ENCODE measurements around the gene RNU5B-1. TPM values are rescaled to one million over a fixed set of nuclear protein-coding genes. Genes with fewer than 3 reads are reported as not detected.
A peak's percentile ranks its signal among the peaks of the same experiment; 100 is the strongest.

Gene RNU5B-1
- polyA plus RNA-seq, 6 donors from 2014 or later = not detected

DNA sequence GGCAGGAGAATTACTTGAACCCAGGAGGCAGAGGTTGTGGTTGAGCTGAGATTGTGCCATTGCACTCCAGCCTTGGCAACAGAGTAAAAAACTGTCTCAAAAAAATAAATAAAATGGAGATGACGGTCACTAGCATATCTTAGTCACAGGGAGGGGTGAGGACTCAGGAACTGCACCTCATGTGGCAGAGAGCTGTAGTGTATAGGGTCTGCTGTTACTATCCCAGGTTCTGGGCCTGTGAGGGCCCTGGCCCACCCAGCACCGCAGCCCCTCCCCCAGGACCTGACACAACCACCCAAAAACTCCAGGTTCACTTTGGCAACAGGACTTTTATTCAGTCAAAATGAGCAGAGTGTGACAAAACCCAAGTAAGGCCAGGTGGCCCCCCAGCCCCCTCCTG, 22.3 kb downstream of the RNU5B-1 start:
- ATAC-seq (ENCODE audit: low read depth in 2 of 2) (no peak), DNase-seq (no peak)
- Mint-ChIP-seq H3K27ac (no peak overlapping the region), H3K4me3 (no peak overlapping the region), H3K4me1 (peaks cover 6 to 9% (median 8%) of the 10 kb centered on the region in 3 donors), H3K9me3 (no peaks in the 10 kb centered on the region), H3K36me3 (no peaks in the 10 kb centered on the region), H3K27me3 (peaks cover 5 to 43% (median 23%) of the 10 kb centered on the region in 3 donors)

DNA sequence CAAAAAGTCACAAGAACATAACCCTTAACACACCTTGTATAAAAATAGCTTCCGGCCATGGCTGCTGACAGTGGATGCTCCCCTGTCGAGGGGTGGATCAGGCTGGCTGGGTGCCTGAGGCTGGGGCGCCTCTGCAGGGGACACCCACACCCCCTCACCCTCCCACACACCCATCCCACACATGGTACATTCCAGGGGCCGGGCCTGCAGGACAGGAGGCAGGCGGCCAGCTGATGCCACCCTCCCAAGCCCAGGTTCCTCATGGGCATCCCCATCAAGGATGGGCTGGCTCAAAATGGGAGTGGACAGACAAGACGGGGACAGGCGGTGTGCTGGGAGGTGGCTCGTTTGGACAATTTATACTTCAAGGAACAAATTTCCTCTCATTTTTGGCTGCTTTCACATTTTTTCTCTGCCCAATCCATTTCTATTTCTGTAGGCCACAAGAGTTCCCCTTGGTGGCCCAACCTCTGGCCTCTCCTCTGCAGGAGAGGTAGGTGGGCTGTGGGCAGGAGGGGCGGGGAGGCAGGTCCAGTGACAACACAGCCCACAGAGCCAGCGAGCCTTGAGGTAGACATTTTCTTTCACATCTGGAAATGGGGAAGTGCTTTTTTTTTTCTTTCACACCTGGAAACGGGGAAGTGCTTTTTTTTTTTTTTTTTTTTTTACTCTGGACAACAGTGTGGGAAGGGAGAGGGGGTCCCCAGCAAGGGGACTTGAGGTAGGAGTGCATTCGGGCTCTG, 23.3 kb downstream of the RNU5B-1 start:
- no peak for DNase-seq
- Mint-ChIP-seq H3K4me1 (peaks cover 6 to 9% (median 8%) of the 10 kb centered on the region in 3 donors), H3K36me3 (no peaks in the 10 kb centered on the region), H3K9me3 (no peaks in the 10 kb centered on the region), H3K27ac (no peak overlapping the region), H3K4me3 (no peak overlapping the region), H3K27me3 (peaks cover 5 to 40% (median 16%) of the 10 kb centered on the region in 3 donors)
- ATAC-seq (ENCODE audit: low read depth in 2 of 2) = peak; percentile 46 to 54

DNA sequence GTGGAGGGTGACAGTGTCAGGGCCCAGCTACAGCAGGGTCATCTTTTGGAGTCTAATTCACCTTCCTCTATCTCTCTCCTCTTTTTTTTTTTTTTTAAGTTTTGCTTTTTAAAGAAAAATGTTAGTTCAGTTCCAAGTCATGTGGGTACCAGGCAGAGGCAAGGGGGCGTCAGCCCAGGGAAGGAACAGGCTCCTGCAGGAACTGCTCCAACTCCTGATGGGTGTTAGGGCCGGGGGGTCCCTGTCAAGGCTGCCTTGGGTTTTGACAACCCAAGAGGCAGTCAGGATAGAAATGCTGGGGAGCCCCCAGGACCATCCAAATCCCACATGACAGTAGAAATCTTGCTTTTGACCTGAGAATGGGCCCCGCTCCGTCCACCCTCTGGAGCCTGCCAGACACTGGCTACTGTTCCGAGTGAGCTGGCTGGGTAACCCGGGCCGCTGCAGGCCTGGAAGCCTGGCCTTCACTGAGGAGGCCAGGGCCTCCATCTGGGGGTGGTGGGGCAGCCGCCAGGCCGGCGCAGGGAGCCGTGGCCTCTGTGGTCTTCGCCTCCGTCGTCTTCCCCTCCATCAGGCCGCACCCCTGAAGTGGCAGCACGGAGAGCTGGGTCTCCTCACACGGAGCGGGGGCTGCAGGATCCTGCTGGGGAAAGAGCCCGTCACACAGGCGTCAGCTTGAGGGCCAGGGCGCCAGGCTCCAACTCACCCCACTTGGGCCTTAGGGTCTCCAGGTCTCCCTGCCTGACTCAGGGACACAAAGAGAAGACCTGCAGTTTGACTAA, 24.2 kb downstream of the RNU5B-1 start:
- no peaks in the 10 kb centered on the region for H3K9me3 Mint-ChIP-seq
- H3K36me3 Mint-ChIP-seq = no peaks in the 10 kb centered on the region
- no peak overlapping the region for H3K27ac Mint-ChIP-seq
- no peak overlapping the region for H3K4me3 Mint-ChIP-seq
- no peak for DNase-seq
- H3K4me1 Mint-ChIP-seq = peaks cover 6 to 9% (median 8%) of the 10 kb centered on the region in 3 donors
- H3K27me3 Mint-ChIP-seq = peaks cover 5 to 38% (median 15%) of the 10 kb centered on the region in 3 donors
- no peak for ATAC-seq (ENCODE audit: low read depth in 2 of 2)

DNA sequence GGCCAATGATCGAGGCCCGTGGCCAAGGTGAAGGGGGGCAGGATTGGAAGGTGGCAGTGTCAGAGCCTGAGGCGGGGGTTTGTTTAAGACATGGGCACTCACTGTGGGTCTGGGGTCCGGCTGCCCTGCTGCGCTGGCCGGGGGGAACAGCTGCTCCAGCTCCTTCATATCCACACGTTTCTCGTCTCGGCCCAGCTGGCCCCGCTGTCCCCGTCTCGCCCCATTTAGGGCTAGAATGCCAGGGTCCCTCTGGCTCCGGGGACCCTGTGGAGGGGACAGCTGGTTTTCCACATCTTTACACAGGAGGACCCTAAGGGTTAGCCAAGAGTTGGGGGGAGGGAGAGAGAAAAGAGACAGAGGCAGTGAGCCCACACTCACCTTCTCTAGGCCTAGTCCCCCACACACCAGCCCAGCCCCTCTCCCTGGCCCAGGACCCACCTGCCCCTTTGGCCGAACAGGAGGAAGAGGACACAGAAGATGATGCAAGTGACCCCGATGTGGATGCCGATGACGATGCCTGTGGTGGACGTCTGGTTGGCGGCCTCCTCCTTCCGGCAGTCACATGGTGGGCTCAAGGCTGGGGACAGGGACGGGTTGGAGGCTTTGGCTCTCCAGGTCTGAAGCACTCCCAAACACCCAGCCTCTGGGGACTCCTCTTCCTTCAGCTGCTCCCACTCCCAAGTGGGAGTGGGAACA, 25.0 kb downstream of the RNU5B-1 start:
- H3K27me3 Mint-ChIP-seq = peaks cover 5 to 40% (median 15%) of the 10 kb centered on the region in 3 donors
- DNase-seq = no peak
- no peaks in the 10 kb centered on the region for H3K9me3 Mint-ChIP-seq
- peaks cover 6 to 9% (median 8%) of the 10 kb centered on the region in 3 donors for H3K4me1 Mint-ChIP-seq
- no peaks in the 10 kb centered on the region for H3K36me3 Mint-ChIP-seq
- H3K4me3 Mint-ChIP-seq = no peak overlapping the region
- no peak overlapping the region for H3K27ac Mint-ChIP-seq
- no peak for ATAC-seq (ENCODE audit: low read depth in 2 of 2)

DNA sequence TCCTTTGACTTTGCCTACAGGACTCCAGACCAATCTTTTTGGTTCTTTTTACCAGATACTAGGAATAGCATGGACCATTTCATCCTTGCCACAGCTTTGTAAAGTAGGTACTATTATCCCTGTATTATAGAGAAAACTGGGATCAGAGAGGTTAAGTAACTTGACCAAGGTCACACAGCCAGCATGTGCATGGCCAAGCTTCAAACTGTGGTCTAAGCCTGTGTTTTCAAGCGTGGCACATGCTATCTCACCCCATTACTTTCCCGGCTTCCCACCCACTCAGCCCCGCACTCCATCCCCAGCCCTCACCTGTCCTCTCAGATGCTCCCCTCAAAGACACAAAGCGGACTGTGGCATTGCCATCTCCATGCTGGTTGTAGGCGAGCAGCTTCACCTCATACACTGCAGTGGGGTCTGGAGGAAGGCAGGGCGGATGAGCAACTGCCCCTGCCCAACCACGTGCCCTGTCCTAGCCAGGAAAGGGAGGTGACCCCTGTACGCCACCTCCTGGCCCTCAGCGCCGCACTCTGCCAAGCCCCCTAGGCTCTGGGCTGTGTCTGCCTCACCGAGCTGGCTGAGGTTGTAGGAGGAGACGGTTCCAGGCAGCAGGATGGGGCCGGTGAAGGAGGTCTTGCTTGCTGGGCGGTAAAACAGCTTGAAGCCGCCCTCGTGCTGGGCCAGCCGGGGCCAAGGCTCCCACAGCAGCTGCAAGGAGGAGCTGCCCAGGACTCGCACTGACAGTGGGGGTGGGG, 25.7 kb downstream of the RNU5B-1 start:
- H3K36me3 Mint-ChIP-seq = no peaks in the 10 kb centered on the region
- peaks cover under 1 to 44% (median 15%) of the 10 kb centered on the region in 3 donors for H3K27me3 Mint-ChIP-seq
- ATAC-seq (ENCODE audit: low read depth in 2 of 2) = no peak
- H3K9me3 Mint-ChIP-seq = no peaks in the 10 kb centered on the region
- no peak overlapping the region for H3K4me3 Mint-ChIP-seq
- H3K4me1 Mint-ChIP-seq = peaks cover 6 to 9% (median 8%) of the 10 kb centered on the region in 3 donors
- DNase-seq = no peak
- peak overlapping the region in 2 of 6 donors; percentile 27 to 67 for H3K27ac Mint-ChIP-seq

DNA sequence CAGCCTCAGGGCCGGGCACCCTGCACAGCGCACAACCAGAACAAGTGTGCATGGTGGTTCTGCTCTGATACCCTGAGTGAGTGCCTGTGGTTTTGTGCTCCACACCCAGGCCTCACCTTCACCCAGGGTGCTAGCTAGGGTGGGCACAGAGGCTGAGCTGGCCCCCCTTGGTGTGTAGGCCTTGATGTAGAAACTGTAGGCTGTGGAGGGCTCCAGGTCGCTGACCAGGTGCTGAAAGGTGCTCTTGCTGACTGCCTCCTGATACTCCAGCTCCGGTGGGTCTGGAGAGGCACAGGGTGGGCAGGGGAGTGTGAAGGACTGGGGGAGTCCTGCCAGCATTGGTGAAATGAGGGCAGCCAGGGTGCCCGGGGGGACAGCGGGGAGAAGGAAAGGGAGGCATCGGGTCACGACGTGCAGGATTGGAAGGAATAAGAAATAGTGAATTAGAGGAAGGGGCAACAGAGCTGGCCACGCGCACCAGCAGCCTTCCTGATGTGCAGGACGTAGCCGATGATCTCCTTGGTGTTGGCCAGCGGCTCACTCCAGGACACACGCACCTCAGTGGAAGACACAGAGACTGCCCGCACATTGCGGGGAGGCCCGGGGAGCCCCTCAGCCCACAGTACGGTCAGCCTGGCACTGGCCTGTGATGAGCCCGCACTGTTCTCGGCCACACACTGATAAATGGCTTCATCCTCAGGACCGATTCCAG, 26.6 kb downstream of the RNU5B-1 start:
- DNase-seq (no peak), ATAC-seq (ENCODE audit: low read depth in 2 of 2) (no peak)
- peaks cover 8 to 10% (median 9%) of the 10 kb centered on the region in 3 donors for H3K4me1 Mint-ChIP-seq
- peaks cover 0 to 49% (median 25%) of the 10 kb centered on the region in 3 donors for H3K27me3 Mint-ChIP-seq
- H3K27ac Mint-ChIP-seq = peak overlapping the region in 2 of 6 donors; percentile 29 to 67
- no peaks in the 10 kb centered on the region for H3K36me3 Mint-ChIP-seq
- no peak overlapping the region for H3K4me3 Mint-ChIP-seq
- no peaks in the 10 kb centered on the region for H3K9me3 Mint-ChIP-seq

DNA sequence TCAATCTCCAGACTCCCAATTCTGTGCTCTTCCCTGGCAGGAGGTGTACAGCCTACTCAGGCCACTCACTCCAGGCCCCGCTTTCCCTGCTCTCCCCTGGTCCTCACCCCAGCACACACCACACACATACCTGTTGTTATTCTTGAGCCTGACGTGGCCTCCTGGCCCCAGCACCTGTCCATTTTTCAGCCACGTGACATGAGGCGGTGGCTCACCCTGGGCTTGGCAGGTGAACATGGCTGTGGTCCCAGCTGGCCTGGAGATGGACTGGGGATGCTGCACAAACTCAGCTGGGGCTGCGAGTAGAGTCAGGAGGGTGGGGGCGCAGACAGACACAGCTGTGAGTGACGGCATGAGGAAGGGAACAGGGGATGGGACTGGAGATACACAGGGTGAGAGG, 27.3 kb downstream of the RNU5B-1 start:
- peaks cover 0 to 50% (median 29%) of the 10 kb centered on the region in 3 donors for H3K27me3 Mint-ChIP-seq
- H3K9me3 Mint-ChIP-seq = no peaks in the 10 kb centered on the region
- DNase-seq (no peak), ATAC-seq (ENCODE audit: low read depth in 2 of 2) (no peak)
- H3K27ac Mint-ChIP-seq = no peak overlapping the region
- H3K4me1 Mint-ChIP-seq = peaks cover 9 to 10% (median 9%) of the 10 kb centered on the region in 3 donors
- no peaks in the 10 kb centered on the region for H3K36me3 Mint-ChIP-seq
- no peak overlapping the region for H3K4me3 Mint-ChIP-seq

DNA sequence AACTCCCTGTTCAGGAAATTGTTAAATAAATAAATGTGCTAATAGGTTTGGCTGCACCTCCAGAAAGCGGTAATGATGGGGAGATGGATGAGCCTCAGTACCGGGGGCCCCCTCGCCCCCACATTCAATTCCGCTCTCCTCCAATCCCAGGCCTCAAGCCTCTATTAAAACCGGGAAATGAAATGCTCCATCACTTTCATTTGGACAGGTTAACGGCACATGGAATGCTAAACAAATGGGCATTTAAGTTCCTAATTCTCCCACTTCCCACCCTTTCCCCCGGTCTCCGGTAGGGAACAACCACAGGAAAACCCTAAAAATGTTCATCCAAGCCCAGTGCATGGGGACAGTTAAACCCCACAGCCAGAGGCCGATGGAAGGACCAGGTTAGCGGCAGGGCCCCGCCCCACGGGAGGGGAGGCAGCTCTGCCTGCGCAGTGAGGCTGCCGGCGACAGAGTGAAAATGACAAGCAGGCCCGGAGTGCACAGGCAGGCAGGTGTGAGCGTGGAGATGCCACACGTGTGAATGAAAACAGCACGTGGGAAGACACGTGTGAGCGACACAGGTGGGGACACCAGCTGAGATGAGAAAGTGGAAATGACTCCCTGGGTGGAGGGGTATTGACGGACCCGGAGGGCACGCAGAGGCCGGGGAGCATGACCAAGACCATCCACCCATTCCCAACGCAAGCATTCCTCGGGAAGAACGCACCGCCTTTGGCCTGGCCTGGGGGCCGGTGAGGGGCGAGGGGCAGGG, 28.1 kb downstream of the RNU5B-1 start:
- Mint-ChIP-seq H3K36me3 (no peaks in the 10 kb centered on the region), H3K9me3 (no peaks in the 10 kb centered on the region)
- no peak for DNase-seq

DNA sequence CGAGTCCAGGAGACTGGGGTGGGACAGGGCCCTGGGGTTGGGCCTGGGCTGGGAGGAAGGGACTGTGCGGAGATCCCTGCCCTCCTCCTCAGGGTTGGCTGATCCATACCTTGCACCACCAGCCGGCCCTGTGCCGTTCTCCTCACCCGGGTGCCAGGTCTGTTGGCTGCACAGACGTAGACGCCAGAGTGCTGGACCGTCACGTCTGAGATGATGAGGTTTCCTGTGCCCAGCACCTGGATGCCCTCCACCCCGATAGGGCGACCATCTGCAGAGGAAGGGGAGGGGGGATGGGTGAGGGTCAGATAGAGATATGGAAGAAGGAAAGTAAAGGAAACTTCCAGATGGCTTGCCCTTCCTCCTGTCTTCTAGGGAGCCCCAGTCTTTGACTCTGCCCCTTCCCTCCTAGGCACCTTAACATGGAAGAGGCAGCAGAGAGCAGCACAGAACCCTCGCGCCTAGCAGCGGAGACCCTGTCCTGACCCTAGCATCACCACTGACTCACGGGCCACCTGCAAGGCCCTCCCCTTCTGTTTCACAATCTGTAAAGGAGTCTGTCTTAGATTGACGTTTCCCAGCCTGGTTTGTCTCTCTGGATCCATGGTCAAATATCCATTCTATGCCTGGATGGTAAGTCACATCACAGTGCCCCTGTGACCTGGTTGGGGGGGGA, 28.8 kb downstream of the RNU5B-1 start:
- Mint-ChIP-seq H3K36me3 (no peaks in the 10 kb centered on the region), H3K9me3 (no peaks in the 10 kb centered on the region), H3K27me3 (peaks cover 3 to 42% (median 30%) of the 10 kb centered on the region in 3 donors), H3K27ac (peak overlapping the region in 1 of 6 donors; percentile 87), H3K4me3 (no peak overlapping the region), H3K4me1 (peaks cover 7 to 8% (median 7%) of the 10 kb centered on the region in 3 donors)
- ATAC-seq (ENCODE audit: low read depth in 2 of 2) (no peak), DNase-seq (no peak)

More for the DNA sequence above, 28.1 kb downstream of the RNU5B-1 start:
- Mint-ChIP-seq H3K27me3 (peaks cover 3 to 48% (median 29%) of the 10 kb centered on the region in 3 donors), H3K4me1 (peaks cover 13 to 14% (median 14%) of the 10 kb centered on the region in 3 donors), H3K27ac (no peak overlapping the region), H3K4me3 (no peak overlapping the region)
- ATAC-seq (ENCODE audit: low read depth in 2 of 2) = no peak

DNA sequence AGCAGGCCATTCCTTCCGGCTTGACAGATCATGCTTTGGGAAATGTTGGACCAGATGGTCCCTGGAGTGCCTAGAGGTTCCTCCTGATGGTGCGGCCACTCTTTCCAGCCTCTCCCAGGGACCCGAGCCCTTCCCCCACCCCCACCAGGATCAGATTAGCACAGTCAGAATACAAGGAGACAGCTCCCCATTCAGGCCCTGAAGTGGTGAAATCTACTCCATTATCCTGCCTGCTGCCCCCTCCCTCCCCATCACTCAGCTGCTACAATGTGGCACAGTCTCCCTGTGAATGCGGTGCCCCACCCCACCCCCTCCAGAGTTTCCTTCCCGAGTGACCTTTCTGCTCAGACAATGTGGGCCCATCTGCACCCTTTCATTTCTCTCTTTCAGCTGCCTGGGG, 29.4 kb downstream of the RNU5B-1 start:
- ATAC-seq (ENCODE audit: low read depth in 2 of 2) (no peak), DNase-seq (no peak)
- Mint-ChIP-seq H3K4me3 (no peak overlapping the region), H3K4me1 (peaks cover 4 to 8% (median 7%) of the 10 kb centered on the region in 3 donors), H3K9me3 (no peaks in the 10 kb centered on the region), H3K27ac (no peak overlapping the region), H3K36me3 (no peaks in the 10 kb centered on the region), H3K27me3 (peaks cover 7 to 47% (median 35%) of the 10 kb centered on the region in 3 donors)

DNA sequence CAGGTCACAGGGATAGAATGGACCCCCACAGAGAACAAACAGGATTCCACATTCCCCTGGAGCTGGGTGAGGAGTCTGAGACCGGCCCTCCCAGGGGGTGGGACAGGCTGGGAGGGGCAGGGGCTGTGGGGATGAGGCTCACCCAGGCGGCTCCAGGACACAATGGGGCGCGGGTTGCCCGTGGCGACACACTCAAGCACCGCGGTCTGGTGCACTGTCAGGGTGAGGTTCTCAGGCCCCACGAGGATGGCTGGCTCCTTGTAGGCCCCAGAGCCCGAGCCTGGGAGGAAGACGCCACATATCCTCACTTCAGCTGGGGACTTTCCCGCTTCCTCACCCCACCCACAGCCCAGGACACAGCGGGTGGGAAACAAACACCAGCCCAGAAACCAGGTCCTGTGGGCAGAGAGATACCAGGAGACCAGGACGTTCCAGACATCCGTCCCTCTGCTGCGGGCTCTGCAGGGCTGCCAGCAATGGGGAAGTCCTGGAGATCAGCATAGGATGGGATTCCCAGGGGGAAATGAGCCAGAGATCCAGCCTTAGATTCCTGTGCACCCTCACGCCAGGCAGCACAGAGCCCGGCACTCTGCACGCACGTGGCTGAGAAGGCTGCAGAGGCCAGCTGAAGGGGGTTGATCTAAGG, 30.2 kb downstream of the RNU5B-1 start:
- Mint-ChIP-seq H3K9me3 (no peaks in the 10 kb centered on the region), H3K4me3 (peak overlapping the region in 1 of 8 donors; percentile 21), H3K27me3 (peaks cover 10 to 55% (median 41%) of the 10 kb centered on the region in 3 donors), H3K36me3 (no peaks in the 10 kb centered on the region), H3K27ac (no peak overlapping the region), H3K4me1 (peaks cover 4 to 11% (median 7%) of the 10 kb centered on the region in 3 donors)
- no peak for DNase-seq
- no peak for ATAC-seq (ENCODE audit: low read depth in 2 of 2)

Measured in naive B cell (primary cell).